ENCODE results near the gene LSM4. TPM values are rescaled to one million over a fixed set of nuclear protein-coding genes. Genes with fewer than 3 reads are reported as not detected.

Gene LSM4
- total RNA-seq, 4 donors from 2014 or later, result 70.4 to 167 (median 156) TPM

GRCh38 chr19:18264137-18264854 is 58.6 kb downstream of the LSM4 start:
- H3K27ac ChIP-seq, result no peak overlapping the region
- H3K9me3 ChIP-seq, result no peaks in the 10 kb centered on the region
- H3K27me3 ChIP-seq, result no peaks in the 10 kb centered on the region
- no peak for DNase-seq (ENCODE audit: low spot score in 2 of 2)
- H3K36me3 ChIP-seq, result peaks cover 3 to 87% (median 27%) of the 10 kb centered on the region in 3 donors
- WGBS, 2 donors, result 83 to 91% methylated on average over 16 to 21 of the region's 23 CpGs
- H3K4me1 ChIP-seq, result peaks cover 0 to 8% (median 0%) of the 10 kb centered on the region in 4 donors
- TF ChIP-seq POLR2A (IDR thresholded peaks at IDR 0.05), result no peak
- TF ChIP-seq CTCF (IDR thresholded peaks at IDR 0.05), result no peak
- no peak for TF ChIP-seq EP300 (IDR thresholded peaks at IDR 0.05)
- no peak overlapping the region for H3K4me3 ChIP-seq

- Histone ChIP-seq H3K4me1 (peaks cover 0 to 12% (median 0%) of the 10 kb centered on the region in 4 donors), H3K27me3 (no peaks in the 10 kb centered on the region), H3K36me3 (peaks cover 3 to 88% (median 21%) of the 10 kb centered on the region in 3 donors), H3K27ac (no peak overlapping the region), H3K9me3 (no peaks in the 10 kb centered on the region), H3K4me3 (no peak overlapping the region)
- TF ChIP-seq CTCF (IDR thresholded peaks at IDR 0.05) (no peak), POLR2A (IDR thresholded peaks at IDR 0.05) (no peak), EP300 (IDR thresholded peaks at IDR 0.05) (no peak)
- DNase-seq (ENCODE audit: low spot score in 2 of 2), result no peak
- WGBS, 2 donors, result 84 to 88% methylated on average over 10 to 15 of the region's 16 CpGs
These were observed 59.3 kb downstream of the LSM4 start for GRCh38 chr19:18263324-18264136.

GRCh38 chr19:18262917-18263316 is 60.0 kb downstream of the LSM4 start:
- Histone ChIP-seq H3K36me3 (peaks cover 3 to 88% (median 16%) of the 10 kb centered on the region in 3 donors), H3K4me3 (no peak overlapping the region), H3K27me3 (no peaks in the 10 kb centered on the region), H3K4me1 (peaks cover 0 to 12% (median 0%) of the 10 kb centered on the region in 4 donors), H3K9me3 (no peaks in the 10 kb centered on the region), H3K27ac (no peak overlapping the region)
- no peak for DNase-seq (ENCODE audit: low spot score in 2 of 2)
- TF ChIP-seq EP300 (IDR thresholded peaks at IDR 0.05), result no peak
- no peak for TF ChIP-seq POLR2A (IDR thresholded peaks at IDR 0.05)
- TF ChIP-seq CTCF (IDR thresholded peaks at IDR 0.05), result no peak
- WGBS, 2 donors, result 83 to 93% methylated on average over 10 of the region's 10 CpGs

- Histone ChIP-seq H3K27ac (no peak overlapping the region), H3K36me3 (peaks cover 3 to 88% (median 13%) of the 10 kb centered on the region in 3 donors), H3K9me3 (no peaks in the 10 kb centered on the region), H3K4me3 (no peak overlapping the region), H3K4me1 (peaks cover 0 to 12% (median 0%) of the 10 kb centered on the region in 4 donors), H3K27me3 (no peaks in the 10 kb centered on the region)
- DNase-seq (ENCODE audit: low spot score in 2 of 2), result no peak
- TF ChIP-seq POLR2A (IDR thresholded peaks at IDR 0.05) (no peak), CTCF (IDR thresholded peaks at IDR 0.05) (no peak), EP300 (IDR thresholded peaks at IDR 0.05) (no peak)
These were observed 60.7 kb downstream of the LSM4 start for GRCh38 chr19:18262144-18262543.

GRCh38 chr19:18261474-18261873 is 61.4 kb downstream of the LSM4 start:
- Histone ChIP-seq H3K9me3 (no peaks in the 10 kb centered on the region), H3K4me1 (peaks cover 0 to 12% (median 0%) of the 10 kb centered on the region in 4 donors), H3K27me3 (no peaks in the 10 kb centered on the region), H3K27ac (no peak overlapping the region), H3K4me3 (no peak overlapping the region), H3K36me3 (peaks cover 3 to 88% (median 7%) of the 10 kb centered on the region in 3 donors)
- WGBS, 2 donors, result 86 to 100% methylated on average over 1 to 2 of the region's 2 CpGs
- TF ChIP-seq POLR2A (IDR thresholded peaks at IDR 0.05), result no peak
- TF ChIP-seq CTCF (IDR thresholded peaks at IDR 0.05), result no peak
- no peak for TF ChIP-seq EP300 (IDR thresholded peaks at IDR 0.05)
- no peak for DNase-seq (ENCODE audit: low spot score in 2 of 2)
